NCI-H2171 treated with DMSO at 0.1 percent for 48 hours (cell line): ENCODE results near the gene PEX26.
A peak's percentile ranks its signal among the peaks of the same experiment; 100 is the strongest.
"Not testable (repeated sequence)": the region's sequence is repeated elsewhere in the genome, so short reads cannot be mapped to it uniquely, and the experiment has no call there.

ENCODE experiments used
- DNase-seq: peaks from one replicate; lab custom pipeline; 2025; lab: John Stamatoyannopoulos, UW

The PEX26 gene

GRCh38 chr22:18096823-18097222 lies 19.0 kb downstream of the PEX26 start:
- DNase-seq, result no peak

GRCh38 chr22:18100781-18101180 lies 23.0 kb downstream of the PEX26 start:
- DNase-seq, result no peak

GRCh38 chr22:18101536-18101935 lies 23.7 kb downstream of the PEX26 start:
- DNase-seq, result no peak

- no peak for DNase-seq
Measured at GRCh38 chr22:18103527-18104269, 25.9 kb downstream of the PEX26 start.

GRCh38 chr22:18104566-18104965 lies 26.8 kb downstream of the PEX26 start:
- peak; percentile 65 for DNase-seq

- DNase-seq, result not testable (repeated sequence)
Measured at GRCh38 chr22:18105981-18106380, 28.2 kb downstream of the PEX26 start.

GRCh38 chr22:18106550-18107341 lies 29.0 kb downstream of the PEX26 start:
- peak; percentile 33 for DNase-seq

GRCh38 chr22:18108187-18108586 lies 30.4 kb downstream of the PEX26 start:
- no peak for DNase-seq

- DNase-seq, result peak; percentile 23
Measured at GRCh38 chr22:18109410-18110193, 31.8 kb downstream of the PEX26 start.

- peak; percentile 77 for DNase-seq
Measured at GRCh38 chr22:18110194-18110953, 32.6 kb downstream of the PEX26 start, which contains the start of gene TUBA8. Gene TUBA8 (plus strand): TSS chr22:18110809. CDS start chr22:18110866, 57 bp downstream.

- no peak for DNase-seq
Measured at GRCh38 chr22:18110954-18111758, 33.4 kb downstream of the PEX26 start.

GRCh38 chr22:18111759-18112330 lies 34.1 kb downstream of the PEX26 start:
- no peak for DNase-seq

- no peak for DNase-seq
Measured at GRCh38 chr22:18112440-18112839, 34.6 kb downstream of the PEX26 start.

- no peak for DNase-seq
Measured at GRCh38 chr22:18113680-18114394, 36.0 kb downstream of the PEX26 start.

- no peak for DNase-seq
Measured at GRCh38 chr22:18114495-18114894, 36.7 kb downstream of the PEX26 start.

- no peak for DNase-seq
Measured at GRCh38 chr22:18114976-18115652, 37.3 kb downstream of the PEX26 start.

- DNase-seq, result no peak
Measured at GRCh38 chr22:18115906-18116371, 38.1 kb downstream of the PEX26 start.

GRCh38 chr22:18116634-18117033 lies 38.8 kb downstream of the PEX26 start:
- no peak for DNase-seq

GRCh38 chr22:18118345-18118915 lies 40.6 kb downstream of the PEX26 start:
- DNase-seq, result no peak
